Measurements from ENCODE around the gene RNF138.
A peak's percentile ranks its signal among the peaks of the same experiment; 100 is the strongest.

- TF ChIP-seq CTCF (IDR thresholded peaks at IDR 0.05; ENCODE audit: low read depth, low read length, missing input control) (no peak), ZBTB33 (IDR thresholded peaks at IDR 0.05) (no peak), RAD21 (IDR thresholded peaks at IDR 0.05) (no peak), NR2F2 (IDR thresholded peaks at IDR 0.05) (no peak), TAF1 (conservative IDR thresholded peaks at IDR 0.05) (no peak), YY1 (IDR thresholded peaks at IDR 0.05) (no peak), EGR1 (IDR thresholded peaks at IDR 0.05; ENCODE audit: low read depth in 2 of 2) (no peak), RXRA (IDR thresholded peaks at IDR 0.05) (no peak), REST (IDR thresholded peaks at IDR 0.05) (peak; percentile 69), HNF4G (IDR thresholded peaks at IDR 0.05) (no peak), MAX (IDR thresholded peaks at IDR 0.05) (no peak), GABPA (IDR thresholded peaks at IDR 0.05 in 1 of 2, conservative IDR thresholded peaks at IDR 0.05 in 1 of 2) (no peak), JUND (IDR thresholded peaks at IDR 0.05) (no peak)
Measured at GRCh38 chr18:32093102-32093511, 1.4 kb downstream of the RNF138 start.
